GM06990 (cell line): ENCODE results near the gene NPY4R.
"Not testable (repeated sequence)": the region's sequence is repeated elsewhere in the genome, so short reads cannot be mapped to it uniquely, and the experiment has no call there.

ENCODE experiments used
- DNase-seq: peaks from one replicate; pipeline ENCODE4 v3.0.0-alpha.2; 2011; ENCODE audit not compliant: insufficient read length; ENCODE audit errors: extremely low read depth
- H3K27me3 ChIP-seq: replicated peaks from 2 replicates; pipeline ENCODE4 v1.6.0; 2011; ENCODE audit warnings: low read length; ENCODE audit not compliant: control insufficient read depth, insufficient read depth
- H3K36me3 ChIP-seq: 2 replicates; pipeline ENCODE4 v1.5.1; 2011; ENCODE audit warnings: low read length; ENCODE audit not compliant: control insufficient read depth, insufficient read depth
- H3K4me3 ChIP-seq: replicated peaks from 2 replicates; pipeline ENCODE4 v1.5.1; 2011; ENCODE audit warnings: low read depth, mild to moderate bottlenecking, control low read depth, low read length
- CTCF ChIP-seq: IDR thresholded peaks from 2 replicates; pipeline ENCODE4 v1.5.1; 2011; ENCODE audit warnings: low read length, control low read depth, mild to moderate bottlenecking, inconsistent platforms; ENCODE audit not compliant: insufficient read depth, poor library complexity, severe bottlenecking

NPY4R gene

GRCh38 chr10:46465765-46466164, at the start of gene NPY4R:
Gene NPY4R, minus strand, starts transcription at chr10:46465958. Its CDS starts 3,323 bp downstream, at chr10:46462635.
- not testable (repeated sequence) for H3K36me3 ChIP-seq, DNase-seq, H3K4me3 ChIP-seq, H3K27me3 ChIP-seq

- no peaks in the 10 kb centered on the region for H3K36me3 ChIP-seq
- no peak overlapping the region for H3K4me3 ChIP-seq
- peaks cover 7% of the 10 kb centered on the region for H3K27me3 ChIP-seq
- no peak for TF ChIP-seq CTCF
- DNase-seq = no peak
Measured at GRCh38 chr10:46515366-46515765, 49.6 kb upstream of the NPY4R start.

GRCh38 chr10:46514899-46515298, 49.1 kb upstream of the NPY4R start:
- no peak for DNase-seq
- no peak for TF ChIP-seq CTCF
- Histone ChIP-seq H3K36me3 (no peaks in the 10 kb centered on the region), H3K4me3 (no peak overlapping the region), H3K27me3 (peaks cover 7% of the 10 kb centered on the region)

- TF ChIP-seq CTCF = no peak
- peaks cover 7% of the 10 kb centered on the region for H3K27me3 ChIP-seq
- H3K36me3 ChIP-seq = no peaks in the 10 kb centered on the region
- no peak overlapping the region for H3K4me3 ChIP-seq
- no peak for DNase-seq
Measured at GRCh38 chr10:46514431-46514861, 48.7 kb upstream of the NPY4R start.

GRCh38 chr10:46513333-46513732, 47.6 kb upstream of the NPY4R start:
- DNase-seq, H3K4me3 ChIP-seq, H3K36me3 ChIP-seq: not testable (repeated sequence)

GRCh38 chr10:46512725-46513124, 47.0 kb upstream of the NPY4R start:
- not testable (repeated sequence) for H3K4me3 ChIP-seq, H3K36me3 ChIP-seq, H3K27me3 ChIP-seq, DNase-seq

More at GRCh38 chr10:46513333-46513732, 47.6 kb upstream of the NPY4R start:
- H3K27me3 ChIP-seq = not testable (repeated sequence)

GRCh38 chr10:46512002-46512401, 46.2 kb upstream of the NPY4R start:
- not testable (repeated sequence) for DNase-seq, H3K27me3 ChIP-seq, H3K4me3 ChIP-seq, H3K36me3 ChIP-seq

GRCh38 chr10:46499990-46500389, 34.2 kb upstream of the NPY4R start:
- not testable (repeated sequence) for H3K4me3 ChIP-seq, DNase-seq, H3K36me3 ChIP-seq

GRCh38 chr10:46498985-46499703, 33.4 kb upstream of the NPY4R start:
- not testable (repeated sequence) for H3K36me3 ChIP-seq, H3K4me3 ChIP-seq, DNase-seq

More at GRCh38 chr10:46499990-46500389, 34.2 kb upstream of the NPY4R start:
- H3K27me3 ChIP-seq = not testable (repeated sequence)

GRCh38 chr10:46497878-46498277, 32.1 kb upstream of the NPY4R start:
- not testable (repeated sequence) for H3K36me3 ChIP-seq, H3K27me3 ChIP-seq, DNase-seq, H3K4me3 ChIP-seq

More at GRCh38 chr10:46498985-46499703, 33.4 kb upstream of the NPY4R start:
- not testable (repeated sequence) for H3K27me3 ChIP-seq

GRCh38 chr10:46497401-46497800, 31.6 kb upstream of the NPY4R start:
- not testable (repeated sequence) for H3K4me3 ChIP-seq, H3K27me3 ChIP-seq, DNase-seq, H3K36me3 ChIP-seq
